HG03175 (cell line): Measurements from ENCODE around the gene MSI1.

Source experiments
- ATAC-seq: cut with Tn5 transposase; IDR thresholded peaks from one replicate; pipeline ENCODE4 v1.9.1; 2021; ENCODE audit warnings: mild to moderate bottlenecking, moderate library complexity; ENCODE audit not compliant: unreplicated experiment

MSI1 gene

DNA sequence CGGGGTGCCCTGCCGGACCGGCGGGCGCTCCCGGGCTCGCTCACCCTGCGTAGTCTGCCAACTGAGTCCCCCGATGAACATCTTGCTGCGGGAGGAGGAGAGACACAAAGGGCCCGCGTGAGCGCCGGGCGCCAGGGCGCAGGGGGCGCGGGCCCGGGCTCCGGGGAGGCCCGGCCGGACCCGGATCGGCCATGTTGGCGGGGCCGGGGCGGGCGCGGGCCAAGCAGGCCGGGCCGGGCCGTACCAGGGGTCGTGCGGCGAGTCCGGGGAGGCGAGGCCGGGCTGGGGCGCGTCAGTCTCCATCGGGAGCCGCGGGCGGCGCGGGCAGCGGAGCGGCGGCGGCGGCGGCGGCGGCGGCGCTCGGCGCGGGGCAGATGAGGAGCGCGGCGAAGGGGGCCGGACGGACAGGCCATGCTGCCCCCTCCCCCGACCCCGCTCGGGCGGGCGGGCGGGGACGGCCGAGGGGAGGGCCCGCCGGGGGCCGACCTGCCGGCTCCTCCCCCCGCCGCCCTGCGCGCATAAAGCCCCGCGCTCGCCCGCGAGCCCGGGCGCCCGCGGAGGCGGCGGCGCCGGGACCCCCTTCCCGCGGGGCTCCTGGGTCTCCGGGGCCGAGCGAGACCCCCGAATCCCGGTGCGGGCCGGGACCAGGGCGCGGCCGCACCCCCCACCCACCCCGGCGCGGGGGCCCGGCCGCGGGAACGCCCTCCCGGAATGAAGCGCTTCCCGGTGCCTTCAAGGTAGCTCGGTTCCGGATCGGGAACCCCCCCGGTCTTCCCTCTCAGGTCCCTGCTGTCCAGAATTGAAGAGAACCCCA is at the start of gene MSI1:
TSS of gene MSI1 (minus strand) at position 376 of the 814 bp plus-strand sequence. CDS start at position 303, 73 bp downstream.
- no peak for ATAC-seq

DNA sequence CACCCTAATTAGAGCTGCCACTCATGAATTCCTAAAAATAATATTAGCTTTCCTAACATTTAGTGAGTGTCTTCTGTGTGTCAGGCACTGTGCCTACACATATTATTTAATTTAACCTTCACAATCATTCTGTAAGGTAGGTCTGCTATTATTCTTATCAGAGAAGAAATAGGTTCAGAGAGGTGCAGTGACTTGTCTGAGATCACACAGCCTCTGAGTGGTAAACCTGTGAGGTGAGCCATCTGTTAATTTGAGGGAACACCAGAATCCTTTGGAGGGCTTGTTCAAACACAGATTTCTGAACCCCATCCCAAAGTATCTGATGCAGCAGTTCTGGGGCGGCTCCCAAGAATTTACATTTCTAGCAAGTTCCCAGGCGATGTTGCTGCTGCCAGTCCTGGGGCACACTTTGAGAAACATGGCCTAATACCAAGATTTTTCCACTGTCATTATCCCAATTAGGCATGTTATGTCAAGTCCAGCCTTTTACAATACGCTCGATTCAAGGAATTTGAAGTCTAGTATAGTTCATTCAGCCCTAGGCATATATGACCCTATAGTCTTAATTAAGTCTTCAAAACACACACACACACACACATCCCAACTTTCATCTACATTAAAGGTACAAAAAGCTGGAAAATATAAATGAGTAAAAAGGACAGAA is 49.1 kb upstream of the MSI1 start:
- ATAC-seq: no peak

GRCh38 chr12:120416490-120417216 is 47.7 kb upstream of the MSI1 start:
- ATAC-seq: no peak

DNA sequence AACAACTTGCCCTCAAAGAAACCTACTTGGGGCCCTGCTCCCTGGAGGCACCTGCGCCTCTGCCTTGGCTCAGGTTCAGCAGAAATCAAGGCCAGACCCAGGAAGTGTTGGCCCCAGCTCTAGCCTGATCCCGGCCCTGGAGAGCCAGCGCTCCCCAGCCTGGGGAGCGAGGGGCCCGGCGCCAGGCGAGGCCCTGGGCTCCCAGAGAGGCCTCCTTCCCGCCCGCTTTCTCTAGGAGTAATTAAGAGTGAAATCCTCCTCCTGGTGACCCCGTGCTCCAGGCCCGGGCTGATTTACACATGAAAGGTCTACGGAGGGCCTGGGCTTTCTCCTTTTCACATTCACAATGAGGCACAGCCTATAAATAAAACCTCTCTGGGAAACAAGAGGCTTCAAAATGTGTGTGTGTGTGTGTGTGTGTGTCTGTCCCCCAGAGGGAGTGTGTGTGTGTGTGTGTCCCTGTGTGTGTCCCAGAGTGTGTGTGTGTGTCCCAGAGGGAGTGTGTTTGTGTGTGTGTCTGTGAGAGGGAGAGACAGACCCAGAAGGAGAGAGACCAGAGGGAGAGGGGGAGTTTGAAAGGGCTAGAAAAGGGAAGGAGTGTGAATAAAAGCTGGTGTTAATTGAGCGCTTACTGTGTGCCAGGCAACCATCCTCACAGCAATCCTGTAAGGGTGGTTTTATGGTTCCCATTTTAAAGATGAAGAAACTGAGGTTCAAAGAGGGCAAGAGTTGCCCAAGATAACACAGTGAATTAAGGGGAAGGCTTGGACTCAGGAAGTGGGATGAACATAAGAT is 45.1 kb upstream of the MSI1 start:
- no peak for ATAC-seq

DNA sequence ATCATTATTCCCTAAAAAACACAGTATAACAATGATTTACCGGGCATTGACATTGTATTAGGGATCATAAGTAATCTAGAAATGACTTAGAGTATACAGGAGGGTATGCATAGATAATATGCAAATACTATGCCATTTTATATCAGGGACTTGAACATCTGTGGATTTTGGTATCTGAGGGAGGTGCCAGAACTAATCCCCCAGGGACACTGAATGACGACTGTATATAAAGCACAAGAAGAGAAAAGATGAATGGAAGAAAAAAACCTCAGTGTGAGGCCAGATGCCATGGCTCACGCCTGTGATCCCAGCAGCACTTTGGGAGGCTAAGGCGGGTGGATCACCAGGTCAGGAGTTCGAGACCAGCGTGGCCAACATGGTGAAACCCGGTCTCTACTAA is 43.5 kb upstream of the MSI1 start:
- no peak for ATAC-seq

- ATAC-seq: no peak
Measured at GRCh38 chr12:120408771-120409170, 39.8 kb upstream of the MSI1 start.

GRCh38 chr12:120406553-120406952 is 37.6 kb upstream of the MSI1 start:
- ATAC-seq: no peak

GRCh38 chr12:120406069-120406468 is 37.1 kb upstream of the MSI1 start:
- ATAC-seq: no peak

GRCh38 chr12:120404271-120404670 is 35.3 kb upstream of the MSI1 start:
- no peak for ATAC-seq

- no peak for ATAC-seq
Measured at GRCh38 chr12:120403869-120404268, 34.9 kb upstream of the MSI1 start.

- no peak for ATAC-seq
Measured at GRCh38 chr12:120402217-120402616, 33.3 kb upstream of the MSI1 start.

GRCh38 chr12:120399531-120399930 is 30.6 kb upstream of the MSI1 start:
- ATAC-seq: no peak

- ATAC-seq: no peak
Measured at GRCh38 chr12:120397824-120398540, 29.0 kb upstream of the MSI1 start.

GRCh38 chr12:120394483-120395367 is 25.8 kb upstream of the MSI1 start:
- no peak for ATAC-seq

DNA sequence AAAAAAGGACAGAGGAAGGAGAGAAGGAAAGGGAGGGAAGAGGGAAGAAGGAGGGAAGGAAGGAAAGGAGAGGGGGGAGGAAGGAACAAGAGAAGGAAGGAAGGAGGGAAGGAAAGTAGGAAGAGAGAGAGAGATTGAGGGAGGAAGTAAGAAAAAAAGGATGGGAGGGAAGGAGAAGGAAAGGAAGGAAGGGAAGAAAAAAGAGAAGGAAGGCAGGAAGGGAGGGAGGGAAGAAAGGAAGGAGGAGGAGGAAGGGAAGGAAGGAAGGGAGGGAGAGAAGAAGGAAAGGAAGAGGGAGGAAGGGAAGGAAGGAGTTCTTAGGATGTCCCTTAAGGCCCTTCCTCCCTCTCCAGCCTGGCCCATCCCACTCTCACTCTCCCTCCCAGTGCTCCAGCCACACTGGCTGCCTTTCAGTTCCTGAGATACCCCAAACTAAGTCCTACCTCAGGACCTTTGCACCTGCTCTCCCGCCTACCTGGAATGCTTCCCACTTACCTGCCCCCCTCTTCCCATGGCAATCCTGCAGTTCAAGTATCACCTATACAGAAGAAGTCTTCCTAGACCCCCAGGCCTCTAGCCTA is 21.7 kb upstream of the MSI1 start:
- no peak for ATAC-seq

GRCh38 chr12:120388691-120389481 is 19.9 kb upstream of the MSI1 start:
- no peak for ATAC-seq

- no peak for ATAC-seq
Measured at GRCh38 chr12:120381752-120382419, 12.9 kb upstream of the MSI1 start.

DNA sequence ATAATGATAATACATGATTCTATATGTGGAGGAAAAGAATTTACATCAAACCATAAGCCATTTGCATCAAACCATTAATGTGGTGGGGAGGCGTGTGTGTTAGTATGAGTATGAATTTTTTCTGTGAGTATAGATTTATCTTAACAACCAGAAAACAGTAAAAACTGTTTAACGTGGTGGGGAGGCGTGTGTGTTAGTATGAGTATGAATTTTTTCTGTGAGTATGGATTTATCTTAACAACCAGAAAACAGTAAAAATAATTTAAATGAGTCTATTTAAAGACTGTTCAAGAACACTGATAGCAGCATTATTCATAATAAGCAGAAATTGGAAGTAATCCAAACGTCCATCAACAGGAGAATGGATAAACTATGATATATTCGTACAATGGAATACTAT is 9.1 kb upstream of the MSI1 start:
- no peak for ATAC-seq
